ENCODE results near the gene MTHFSD.

The MTHFSD gene

DNA sequence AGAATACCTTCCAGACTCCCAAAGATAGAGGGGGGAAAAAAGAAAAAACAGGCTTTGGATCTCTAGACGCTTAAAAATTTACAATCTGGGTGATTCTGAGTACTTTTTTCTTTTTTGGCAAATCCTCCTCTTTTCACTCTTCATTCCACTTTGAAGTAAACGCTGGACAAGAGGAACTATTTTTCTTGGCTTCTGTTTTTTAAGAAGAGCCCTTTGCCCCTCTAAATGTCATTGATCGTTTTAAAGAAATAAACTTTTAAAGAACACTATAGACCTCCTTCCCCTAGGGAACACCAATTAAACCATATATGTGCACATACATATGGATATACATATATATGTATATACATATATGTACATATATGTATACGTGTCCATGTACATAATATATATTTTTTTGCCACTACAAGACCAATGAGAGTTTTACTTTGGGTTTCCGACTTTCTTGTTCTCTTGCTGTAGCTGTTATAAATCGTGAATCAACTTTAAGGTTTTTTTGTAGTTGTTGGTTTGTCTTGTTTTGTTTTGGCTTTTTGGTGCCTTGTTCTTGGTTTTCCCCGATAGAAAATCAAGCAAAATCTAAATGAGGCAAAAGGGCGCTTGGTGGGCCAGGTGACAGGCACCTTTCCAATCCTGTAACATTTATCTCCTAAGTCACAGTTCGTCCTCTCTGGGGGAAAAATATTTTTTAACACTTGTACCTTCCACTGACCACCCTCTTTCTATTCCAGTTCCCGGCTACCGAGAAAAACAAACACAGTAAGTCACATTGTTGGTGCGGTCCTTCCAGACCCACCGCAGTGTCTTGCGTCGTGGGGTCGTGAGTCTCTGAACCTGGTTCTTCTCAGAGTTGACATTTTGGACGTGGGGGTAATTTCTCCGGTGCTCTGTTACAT, 40.3 kb downstream of the MTHFSD start:
- no peak for DNase-seq (ENCODE audit: low read depth)

DNA sequence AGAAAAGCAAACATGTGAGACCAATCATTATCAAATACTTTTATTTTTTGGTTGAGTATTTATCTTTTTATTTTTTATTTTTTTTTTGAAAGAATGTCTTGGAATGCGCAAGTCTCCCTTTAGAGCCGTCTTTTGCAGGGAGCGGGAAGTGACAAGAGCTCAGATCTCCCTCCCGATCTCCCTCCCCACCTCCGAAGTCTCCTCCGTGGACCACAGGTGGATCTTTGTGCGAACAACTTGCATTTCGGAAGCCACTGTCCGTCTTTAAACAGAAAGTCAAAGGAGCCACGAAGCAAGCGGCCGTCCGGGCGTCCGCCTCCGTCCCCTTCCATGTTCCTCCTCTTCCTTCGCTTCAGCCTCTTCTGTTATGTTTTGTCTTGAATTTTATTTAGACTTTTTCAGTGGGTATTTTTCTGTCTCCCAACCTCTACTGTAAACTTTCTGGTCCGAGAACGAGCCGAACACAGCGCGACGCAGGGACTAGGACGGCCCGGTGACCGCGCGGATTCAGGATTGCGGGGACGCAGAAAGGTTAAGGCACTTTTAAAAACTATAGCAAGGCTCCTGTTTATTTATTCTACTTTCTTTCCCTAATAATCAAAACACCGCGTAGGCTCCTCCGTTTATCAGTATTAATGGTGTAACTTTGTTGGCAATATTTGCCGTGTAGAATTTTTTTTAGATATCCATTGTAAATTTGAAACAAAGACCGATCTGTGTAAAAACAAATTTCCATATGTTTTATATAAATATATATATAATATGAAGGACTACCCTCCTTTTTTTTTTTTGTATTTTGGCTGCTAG, 41.4 kb downstream of the MTHFSD start:
- DNase-seq (ENCODE audit: low read depth), result no peak

DNA sequence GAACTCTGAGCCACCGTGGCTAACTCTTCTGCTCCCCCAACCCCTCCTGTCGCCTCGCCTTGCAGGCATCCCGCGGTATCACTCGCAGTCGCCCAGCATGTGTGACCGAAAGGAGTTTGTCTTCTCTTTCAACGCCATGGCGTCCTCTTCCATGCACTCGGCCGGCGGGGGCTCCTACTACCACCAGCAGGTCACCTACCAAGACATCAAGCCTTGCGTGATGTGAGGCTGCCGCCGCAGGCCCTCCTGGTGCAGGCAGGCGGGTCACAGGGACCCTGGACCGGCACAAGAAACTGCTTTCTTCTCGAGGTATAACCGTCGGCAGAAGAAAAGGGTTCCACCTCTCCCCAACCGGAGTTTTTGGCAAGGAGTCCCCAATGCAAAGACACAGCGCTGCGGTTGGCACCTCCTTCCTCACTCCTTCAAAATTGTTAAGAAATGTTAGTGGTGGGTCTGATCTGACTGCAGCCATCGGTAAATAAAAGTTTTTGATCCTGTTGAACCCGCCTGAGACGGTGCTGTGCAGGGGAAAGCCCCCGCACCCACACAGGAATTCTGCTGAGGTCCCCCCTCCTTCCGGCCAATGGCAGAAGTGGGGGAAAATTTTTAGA, 42.1 kb downstream of the MTHFSD start:
- no peak for DNase-seq (ENCODE audit: low read depth)

GRCh38 chr16:86512301-86512859, 42.7 kb downstream of the MTHFSD start:
- DNase-seq (ENCODE audit: low read depth), result no peak

GRCh38 chr16:86511317-86512161, 43.5 kb downstream of the MTHFSD start:
- no peak for DNase-seq (ENCODE audit: low read depth)

DNA sequence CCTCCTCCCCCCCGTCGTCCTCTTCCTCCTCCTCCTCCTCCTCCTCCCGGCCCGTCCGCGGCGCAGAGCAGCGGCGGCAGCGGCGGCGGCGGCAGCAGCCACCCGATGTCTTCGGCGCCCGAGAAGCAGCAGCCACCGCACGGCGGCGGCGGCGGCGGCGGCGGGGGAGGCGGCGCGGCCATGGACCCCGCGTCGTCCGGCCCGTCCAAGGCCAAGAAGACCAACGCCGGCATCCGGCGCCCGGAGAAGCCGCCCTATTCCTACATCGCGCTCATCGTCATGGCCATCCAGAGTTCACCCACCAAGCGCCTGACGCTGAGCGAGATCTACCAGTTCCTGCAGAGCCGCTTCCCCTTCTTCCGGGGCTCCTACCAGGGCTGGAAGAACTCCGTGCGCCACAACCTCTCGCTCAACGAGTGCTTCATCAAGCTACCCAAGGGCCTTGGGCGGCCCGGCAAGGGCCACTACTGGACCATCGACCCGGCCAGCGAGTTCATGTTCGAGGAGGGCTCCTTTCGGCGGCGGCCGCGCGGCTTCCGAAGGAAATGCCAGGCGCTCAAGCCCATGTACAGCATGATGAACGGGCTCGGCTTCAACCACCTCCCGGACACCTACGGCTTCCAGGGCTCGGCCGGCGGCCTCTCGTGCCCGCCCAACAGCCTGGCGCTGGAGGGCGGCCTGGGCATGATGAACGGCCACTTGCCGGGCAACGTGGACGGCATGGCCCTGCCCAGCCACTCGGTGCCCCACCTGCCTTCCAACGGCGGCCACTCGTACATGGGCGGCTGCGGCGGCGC, 44.4 kb downstream of the MTHFSD start, which contains the start of gene FOXF1:
Gene FOXF1 (plus strand): TSS at position 63 of the 797 bp plus-strand sequence. CDS start 43 bp downstream, at position 106.
- no peak for DNase-seq (ENCODE audit: low read depth)

- DNase-seq (ENCODE audit: low read depth), result no peak
These were observed 45.1 kb downstream of the MTHFSD start for GRCh38 chr16:86509759-86510464.

GRCh38 chr16:86508947-86509758, 45.9 kb downstream of the MTHFSD start:
- DNase-seq (ENCODE audit: low read depth), result no peak

DNA sequence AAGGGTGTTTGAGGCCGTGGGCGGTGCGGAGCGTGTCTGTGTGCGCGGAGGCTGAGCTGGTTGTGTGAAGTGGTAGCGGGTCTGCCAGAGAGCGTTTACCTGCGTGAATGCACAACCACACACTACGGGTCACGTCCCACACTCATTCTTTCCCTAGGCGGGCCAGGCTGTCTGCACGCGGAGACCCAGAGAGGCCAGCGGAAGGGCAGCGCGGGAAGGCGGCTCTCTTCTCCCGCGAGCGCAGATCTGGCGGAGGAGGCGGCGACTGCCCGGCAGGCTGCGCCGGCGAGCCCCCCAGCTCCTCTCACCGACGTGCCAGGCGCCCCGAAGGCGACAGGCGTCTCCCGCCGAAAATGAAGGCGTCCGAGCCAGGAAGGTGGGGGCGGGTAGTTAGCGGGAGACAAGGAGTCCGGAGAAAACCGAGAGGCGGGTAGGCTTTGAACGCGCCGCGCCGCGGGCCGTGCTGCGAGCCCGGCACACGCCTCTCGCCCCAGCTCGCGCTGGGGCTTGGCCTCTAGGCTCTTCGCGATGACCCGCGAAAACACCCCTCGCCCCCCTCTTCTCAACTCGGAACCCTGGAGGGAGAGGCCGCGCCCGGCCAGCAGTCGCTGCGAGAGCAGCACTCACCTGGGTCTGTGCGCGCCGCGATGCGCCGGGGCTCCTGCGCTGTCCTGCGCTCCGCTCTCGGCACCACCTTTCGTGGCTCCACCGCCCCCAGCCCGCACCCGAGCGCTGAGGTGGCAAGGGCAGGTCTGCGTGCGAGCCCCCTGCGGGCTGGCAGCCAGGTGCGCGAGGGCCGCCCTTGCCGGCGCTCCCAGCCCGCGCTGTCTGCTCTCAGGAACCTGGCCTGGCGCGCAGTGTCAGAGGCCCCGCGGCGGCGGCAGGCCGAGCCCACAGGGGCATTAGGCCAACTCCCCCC, 46.7 kb downstream of the MTHFSD start:
- no peak for DNase-seq (ENCODE audit: low read depth)

DNA sequence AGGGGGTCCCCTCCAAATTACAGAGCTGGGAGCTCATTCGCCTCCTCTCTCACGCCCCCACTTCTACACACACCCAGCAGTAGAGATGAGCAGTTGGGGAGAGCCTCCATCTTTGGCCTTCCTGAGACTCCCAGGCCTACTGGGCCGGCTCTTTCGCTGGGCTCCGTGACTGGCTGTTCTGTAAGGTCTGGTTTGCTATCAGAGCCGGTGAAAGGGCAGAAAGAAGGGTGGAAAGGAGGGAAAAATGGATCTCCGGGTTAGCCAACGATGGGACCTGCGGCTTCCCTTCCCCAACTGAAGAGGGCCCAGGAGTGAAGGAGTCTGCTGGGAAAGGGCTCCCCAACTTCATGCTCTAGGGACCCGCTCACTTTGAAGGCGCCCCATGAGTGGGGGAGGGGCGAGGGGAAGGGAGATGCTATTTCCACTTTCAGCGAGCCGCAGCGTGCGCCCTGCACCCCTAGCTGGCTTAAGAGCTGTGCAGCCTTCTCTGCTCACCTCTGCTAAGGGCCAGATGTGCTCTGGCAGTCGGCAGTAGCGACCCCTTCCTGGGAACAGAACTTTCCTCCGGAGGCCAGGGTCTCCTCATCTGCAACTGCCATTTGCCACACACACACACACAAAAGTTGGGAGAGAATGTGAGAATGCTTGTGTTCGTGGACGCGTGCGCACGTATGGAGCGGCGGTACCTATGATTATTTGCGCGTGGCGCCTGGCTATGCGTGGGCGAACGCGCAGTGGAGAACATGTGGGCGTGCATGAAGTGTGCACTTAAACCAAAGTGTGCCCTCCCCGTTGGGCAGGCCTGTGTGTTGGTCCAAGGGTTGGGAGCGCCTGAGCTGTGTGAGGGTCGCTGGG, 47.6 kb downstream of the MTHFSD start:
- no peak for DNase-seq (ENCODE audit: low read depth)

DNA sequence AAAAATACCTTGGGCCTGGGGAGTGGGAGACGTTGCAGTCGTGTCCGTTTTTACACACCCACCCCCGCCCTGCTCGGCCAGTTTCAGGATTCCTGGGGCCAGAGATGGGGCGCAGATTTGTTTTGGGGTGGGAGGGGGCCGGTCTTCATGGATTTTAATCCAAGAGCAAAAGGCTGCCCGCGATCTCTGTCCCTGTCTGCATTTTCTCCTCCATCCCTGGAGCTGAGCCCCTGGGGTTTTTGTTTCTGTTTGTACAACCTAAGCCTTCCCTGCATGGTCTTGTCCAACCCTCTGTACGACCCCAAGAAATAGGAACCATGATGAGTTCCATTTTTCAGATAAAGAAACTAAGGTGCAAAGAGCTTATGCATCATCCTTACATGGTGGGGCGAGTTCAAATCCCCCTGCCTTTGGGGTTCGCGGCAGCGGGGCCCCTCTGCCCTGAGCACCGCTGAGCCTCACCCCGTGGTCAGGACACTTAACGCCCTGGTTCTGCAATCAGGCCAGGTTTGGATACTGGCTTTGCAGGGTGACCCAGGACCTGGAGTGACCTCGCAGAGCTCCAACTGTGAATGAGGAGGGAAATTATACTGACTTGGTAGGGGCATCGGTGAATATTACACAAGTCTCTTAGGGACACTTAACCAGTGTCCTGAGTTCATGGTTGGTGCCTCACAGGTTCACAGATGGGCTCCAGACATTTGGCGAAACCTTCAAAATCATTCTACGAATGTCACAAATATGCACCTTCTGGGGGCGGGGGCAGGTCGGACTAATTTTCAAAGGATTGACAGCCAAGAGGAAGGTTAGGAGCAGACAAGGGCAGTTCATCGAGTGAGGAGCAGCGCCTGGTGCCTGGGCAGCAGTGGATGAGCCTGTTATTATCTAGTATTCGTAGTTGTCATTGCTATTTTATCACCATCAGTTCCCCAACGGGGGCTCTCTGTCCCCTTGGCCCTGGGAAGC, 48.9 kb downstream of the MTHFSD start:
- DNase-seq (ENCODE audit: low read depth), result no peak

DNA sequence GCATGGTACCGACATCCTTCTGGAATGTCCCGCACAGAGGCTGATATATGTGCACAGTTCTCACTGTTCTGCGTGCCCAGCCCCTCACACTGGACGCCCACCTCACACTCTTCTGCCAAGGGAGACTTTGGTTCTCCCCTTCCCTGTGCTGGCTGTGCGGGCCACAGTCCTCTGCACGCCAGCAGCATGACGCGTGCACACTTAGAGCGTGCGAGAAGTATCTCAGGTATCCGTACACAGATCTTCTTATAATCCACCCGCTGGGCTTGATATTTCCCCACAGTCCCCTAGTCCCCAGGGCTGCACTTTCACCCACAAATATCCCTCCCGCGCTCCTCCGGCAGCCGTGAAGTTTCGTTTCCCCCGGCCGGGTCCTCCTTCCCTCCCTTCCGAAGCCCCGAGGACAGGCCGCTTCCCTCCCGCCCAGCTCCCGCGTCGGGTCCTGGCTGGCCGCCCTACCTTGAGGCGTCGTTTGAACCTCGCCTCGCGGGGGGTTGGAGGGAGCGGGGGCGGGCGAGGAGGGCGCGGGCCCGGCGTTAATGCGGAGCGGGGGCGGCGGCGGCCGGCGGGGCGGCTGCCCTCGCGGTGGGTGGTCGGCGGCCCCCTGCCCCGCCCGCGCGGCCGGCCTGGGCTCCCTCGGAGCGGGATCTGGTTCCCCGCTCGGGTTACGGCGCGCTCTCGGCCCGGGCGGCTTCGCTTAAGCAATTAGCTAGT, 49.7 kb downstream of the MTHFSD start:
- DNase-seq (ENCODE audit: low read depth), result no peak

DNA sequence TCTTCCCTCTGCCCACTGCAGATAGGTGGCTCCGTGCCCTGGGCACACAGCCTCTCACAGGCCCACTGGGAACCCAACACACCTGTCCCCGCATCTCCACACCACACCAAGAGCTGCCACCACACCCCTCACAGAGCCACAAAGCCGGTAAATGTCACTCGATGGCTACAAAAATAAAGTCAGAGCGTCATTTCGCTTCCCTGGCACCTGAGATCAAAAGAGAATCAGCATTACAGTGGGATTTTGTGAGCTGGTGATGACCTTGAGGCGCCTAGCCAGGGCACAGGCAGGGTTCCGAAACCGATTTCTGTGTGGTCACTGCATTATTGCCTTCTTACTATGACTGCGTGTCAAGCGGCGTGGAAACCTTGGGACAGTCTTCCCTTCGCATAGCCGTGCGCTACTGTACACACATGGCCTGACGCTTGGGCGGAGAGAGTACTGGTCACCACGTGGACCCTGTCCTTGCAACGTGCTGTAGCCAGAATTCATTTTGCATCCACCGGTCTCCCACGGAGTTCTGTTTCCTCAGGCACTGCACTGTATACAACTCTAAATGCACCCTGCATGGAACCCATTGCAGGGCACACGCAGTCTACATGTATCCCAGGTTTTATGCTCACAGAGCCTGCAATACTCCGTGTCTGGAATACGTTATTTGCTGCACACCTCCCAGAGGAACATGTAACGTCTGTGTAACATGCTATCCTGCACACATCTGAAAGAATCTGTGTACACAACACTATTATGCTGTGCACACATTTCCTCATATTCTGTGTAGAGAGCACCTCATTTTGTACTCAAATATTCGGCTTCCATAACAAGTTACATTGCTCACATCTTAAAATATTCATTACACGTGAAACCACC, 50.5 kb downstream of the MTHFSD start:
- DNase-seq (ENCODE audit: low read depth), result no peak

DNA sequence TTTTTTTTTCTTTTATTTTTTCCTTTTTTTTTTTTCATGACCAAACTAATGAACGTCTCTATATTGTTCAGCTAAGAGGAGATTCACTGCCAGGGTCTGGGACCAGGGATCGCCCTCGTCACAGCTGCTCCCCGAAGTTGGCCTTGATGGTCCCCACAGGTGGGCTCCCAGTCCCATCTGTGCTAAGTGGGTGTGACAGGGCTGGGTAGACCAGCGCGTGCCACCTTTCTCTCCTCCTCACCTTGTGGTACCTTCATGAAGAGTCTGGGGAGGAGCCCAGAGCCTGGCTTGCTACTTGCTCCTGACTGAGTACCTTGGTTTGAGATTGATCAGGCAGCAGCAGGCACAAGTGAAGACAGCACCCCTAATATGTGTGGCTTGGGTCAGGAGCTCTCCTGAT, 51.2 kb downstream of the MTHFSD start:
- DNase-seq (ENCODE audit: low read depth), result no peak

Measured in stimulated activated CD8-positive, alpha-beta memory T cell treated with anti-CD3 and anti-CD28 coated beads, Interleukin-7, amount 100 ng/mL, for 24 hours (primary cell).